ENCODE results near the gene PRPSAP2.

GRCh38 chr17:18950944-18951905, 93.3 kb downstream of the PRPSAP2 start:
- TF ChIP-seq CTCF (IDR thresholded peaks at IDR 0.05; ENCODE audit: low read depth, low read length), result no peak
- no peak for TF ChIP-seq EZH2phosphoT487 (IDR thresholded peaks at IDR 0.05; ENCODE audit: low read depth)

All from OCI-LY3 (cell line).